HG03520 (cell line): ENCODE measurements around the gene NEDD4L.
"Not testable (repeated sequence)": the region's sequence is repeated elsewhere in the genome, so short reads cannot be mapped to it uniquely, and the experiment has no call there.

Experiments used
- ATAC-seq: cut with Tn5 transposase; IDR thresholded peaks from one replicate; pipeline ENCODE4 v1.9.1; 2021; ENCODE audit warnings: mild to moderate bottlenecking, moderate library complexity; ENCODE audit not compliant: unreplicated experiment

NEDD4L gene

DNA sequence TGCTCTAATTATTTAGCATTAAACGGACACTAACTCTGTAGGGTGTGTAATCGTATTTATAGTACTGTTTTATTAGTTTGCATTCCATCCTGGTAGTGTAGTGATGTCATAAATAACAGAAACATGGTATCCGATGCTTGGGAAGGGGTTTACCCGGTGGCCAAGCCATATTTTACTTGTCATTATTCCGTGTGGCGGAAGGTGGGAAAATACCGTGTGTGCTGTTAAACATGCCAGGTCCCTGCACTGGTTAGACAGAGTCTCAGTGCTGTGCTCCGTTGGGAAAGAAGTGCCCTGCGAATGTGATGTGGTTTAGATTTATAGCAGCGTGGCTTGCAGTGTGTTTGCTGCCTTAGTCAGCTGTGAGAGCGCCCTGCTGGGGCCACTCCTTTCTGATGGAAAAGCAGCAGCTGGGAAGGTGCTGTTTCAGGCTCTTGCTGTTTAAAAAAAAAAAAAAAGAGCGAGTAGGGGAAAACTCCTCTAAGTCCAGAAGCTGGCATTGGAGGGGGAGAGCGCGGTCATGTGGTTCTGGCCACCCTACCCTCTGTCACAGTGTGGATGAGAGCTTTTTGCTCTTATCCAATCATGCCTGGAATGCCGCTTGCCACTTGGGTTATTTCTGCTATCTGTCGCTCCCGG, 211.0 kb downstream of the NEDD4L start:
- no peak for ATAC-seq

DNA sequence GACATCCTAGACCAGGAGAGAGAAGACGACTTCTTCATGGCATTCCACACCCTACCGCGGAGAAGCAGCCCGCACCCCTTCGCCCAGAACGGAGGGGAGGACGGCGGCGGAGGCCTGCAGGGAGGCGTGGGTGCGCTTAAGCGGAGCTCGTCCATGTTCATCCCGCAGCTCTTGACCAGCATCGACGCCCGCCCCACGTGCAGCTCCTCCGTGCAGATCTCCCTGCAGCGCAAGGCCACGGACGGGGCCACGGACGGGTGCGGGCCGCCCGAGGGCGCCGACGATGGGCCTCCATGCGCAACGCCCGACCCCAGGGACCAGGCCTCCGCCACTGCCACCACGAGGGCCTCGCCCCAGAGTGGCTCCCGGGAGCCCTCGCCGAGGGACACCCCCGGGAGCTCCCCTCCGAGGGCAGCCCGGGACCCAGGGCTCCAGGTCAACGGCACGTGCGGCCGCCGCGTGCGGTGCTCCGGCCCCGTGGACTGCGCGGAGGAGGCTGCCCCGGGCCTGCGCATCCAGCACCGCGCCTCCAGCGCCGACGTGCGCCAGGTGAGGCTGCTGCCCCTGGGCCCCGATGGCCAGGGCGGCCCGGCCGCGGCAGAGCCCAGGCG, 211.8 kb downstream of the NEDD4L start:
- no peak for ATAC-seq

DNA sequence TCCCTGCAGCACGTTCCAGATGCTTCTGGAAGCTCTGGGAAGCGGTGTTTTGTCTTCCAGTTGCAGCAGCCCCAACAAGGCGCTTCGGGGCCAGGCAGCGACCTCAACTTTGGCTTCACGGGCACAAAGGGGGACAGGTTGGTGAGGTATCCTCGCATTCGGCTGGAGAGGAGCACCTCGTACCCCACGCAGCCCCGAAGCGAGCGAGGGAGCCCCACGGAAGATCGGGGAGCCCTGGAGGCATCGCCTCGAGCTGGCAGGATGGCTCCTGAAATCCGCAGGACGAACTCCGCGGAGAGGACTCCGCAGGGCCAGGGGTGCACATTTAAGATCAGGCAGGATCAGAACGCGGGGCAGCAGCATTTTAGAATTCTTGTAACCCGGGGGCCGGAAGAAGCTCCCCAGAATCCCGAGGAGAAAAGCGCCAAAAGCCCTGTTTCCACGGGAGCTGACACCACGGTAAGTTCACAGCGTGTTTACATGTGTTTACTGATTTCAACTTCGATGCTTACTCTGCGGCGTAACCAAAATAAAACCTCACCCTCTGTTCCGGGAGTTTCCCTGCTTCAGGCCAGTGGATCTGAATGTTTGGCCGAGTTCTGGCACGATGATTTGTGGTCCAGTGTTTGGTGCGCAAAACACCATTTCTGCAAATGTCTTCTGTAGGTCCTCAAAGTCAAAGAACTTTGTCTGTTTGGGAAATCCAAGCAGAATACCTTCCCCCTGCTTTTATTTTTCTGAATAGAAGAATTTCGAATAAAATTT, 212.5 kb downstream of the NEDD4L start:
- ATAC-seq = no peak

GRCh38 chr18:58257461-58257860, 213.4 kb downstream of the NEDD4L start:
- ATAC-seq = no peak

DNA sequence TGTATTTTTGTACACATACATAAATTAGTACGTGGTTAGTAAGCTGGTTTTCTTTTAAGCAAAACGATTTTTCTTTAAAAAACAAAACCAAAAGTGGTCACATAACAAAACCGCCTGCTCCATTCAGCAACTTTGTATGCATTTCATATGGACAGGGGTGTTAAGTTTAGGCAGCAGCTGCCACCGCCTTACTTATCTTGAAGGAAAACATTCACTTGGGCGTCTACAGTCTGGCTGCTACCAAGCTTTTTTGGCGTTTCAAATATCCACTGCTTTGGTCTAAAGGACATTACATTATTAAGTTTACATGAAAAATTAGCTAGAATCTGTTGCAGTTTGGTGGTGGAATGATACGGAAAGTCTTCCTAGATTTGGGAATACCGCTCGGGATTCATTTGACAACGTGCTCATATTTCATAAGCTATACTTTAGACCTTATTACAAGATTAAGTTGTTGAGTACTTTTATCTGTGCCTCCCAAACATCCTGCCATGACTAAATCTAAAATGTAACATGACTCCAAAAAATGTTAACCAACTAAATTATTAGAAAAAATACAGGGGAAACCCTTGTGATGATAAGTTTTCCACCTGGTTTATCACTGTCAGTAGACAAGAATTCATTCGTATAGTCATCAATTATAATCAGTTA, 214.8 kb downstream of the NEDD4L start:
- ATAC-seq = no peak

GRCh38 chr18:58263055-58263957, 219.3 kb downstream of the NEDD4L start:
- no peak for ATAC-seq

GRCh38 chr18:58264075-58264474, 220.0 kb downstream of the NEDD4L start:
- no peak for ATAC-seq

GRCh38 chr18:58264840-58265239, 220.8 kb downstream of the NEDD4L start:
- no peak for ATAC-seq

DNA sequence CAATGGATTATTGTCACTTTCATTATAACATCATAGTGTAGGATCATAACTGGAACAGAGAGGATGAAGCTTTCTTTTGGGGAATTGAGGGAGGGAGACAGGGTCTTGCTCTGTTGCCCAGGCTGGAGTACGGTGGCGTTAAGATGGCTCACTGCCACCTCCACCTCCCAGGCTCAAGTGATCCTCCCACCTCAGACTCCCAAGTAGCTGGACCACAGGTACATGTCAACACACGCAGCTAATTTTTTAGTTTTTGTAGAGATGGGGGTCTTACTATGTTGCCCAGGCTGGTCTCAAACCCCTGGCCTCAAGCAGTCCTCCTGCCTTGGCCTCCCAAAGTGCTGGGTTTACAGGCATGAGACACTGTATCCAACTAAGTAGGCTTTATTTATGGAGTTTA, 221.5 kb downstream of the NEDD4L start:
- ATAC-seq = not testable (repeated sequence)

DNA sequence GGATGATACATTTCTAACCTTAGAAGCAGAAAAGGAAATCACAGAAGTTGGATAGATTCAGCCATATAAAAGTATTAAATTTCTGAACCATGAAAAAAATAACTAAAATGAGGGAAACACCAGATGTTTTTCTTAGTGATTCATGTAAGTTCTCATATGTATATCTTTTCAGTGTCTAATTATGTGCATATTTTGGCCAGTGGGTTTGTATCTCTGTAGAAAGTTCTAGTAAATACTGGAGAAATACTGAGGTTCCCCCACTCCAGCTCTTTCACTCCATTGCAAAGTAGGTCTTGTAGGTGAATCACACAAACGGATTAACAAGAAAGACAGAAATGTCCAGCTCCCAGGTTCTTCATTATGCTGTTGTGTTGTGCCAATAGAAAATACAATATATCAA, 222.3 kb downstream of the NEDD4L start:
- ATAC-seq = no peak

GRCh38 chr18:58267493-58267892, 223.5 kb downstream of the NEDD4L start:
- ATAC-seq = no peak

GRCh38 chr18:58268849-58269248, 224.8 kb downstream of the NEDD4L start:
- no peak for ATAC-seq

- no peak for ATAC-seq
Measured at GRCh38 chr18:58269931-58270330, 225.9 kb downstream of the NEDD4L start.

- ATAC-seq = no peak
Measured at GRCh38 chr18:58270396-58270795, 226.4 kb downstream of the NEDD4L start.

DNA sequence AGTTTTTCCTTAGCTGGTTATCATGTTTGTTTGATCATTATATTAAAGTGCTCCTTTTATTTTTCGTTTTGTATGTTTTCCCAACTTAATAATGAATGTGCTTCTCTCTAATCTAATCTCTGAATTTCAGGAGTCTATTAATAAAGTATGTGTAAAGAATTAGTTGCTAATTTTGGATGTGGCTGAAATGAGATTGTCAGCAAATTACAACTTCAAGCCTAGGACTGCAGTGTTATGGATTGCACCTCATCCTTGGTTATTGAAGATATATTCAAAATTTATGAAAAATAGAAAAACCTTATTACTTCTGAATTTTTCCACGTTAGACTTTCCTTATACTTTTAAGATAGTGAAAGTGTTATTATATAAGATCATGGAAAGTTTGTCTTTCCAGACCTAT, 227.7 kb downstream of the NEDD4L start:
- no peak for ATAC-seq

DNA sequence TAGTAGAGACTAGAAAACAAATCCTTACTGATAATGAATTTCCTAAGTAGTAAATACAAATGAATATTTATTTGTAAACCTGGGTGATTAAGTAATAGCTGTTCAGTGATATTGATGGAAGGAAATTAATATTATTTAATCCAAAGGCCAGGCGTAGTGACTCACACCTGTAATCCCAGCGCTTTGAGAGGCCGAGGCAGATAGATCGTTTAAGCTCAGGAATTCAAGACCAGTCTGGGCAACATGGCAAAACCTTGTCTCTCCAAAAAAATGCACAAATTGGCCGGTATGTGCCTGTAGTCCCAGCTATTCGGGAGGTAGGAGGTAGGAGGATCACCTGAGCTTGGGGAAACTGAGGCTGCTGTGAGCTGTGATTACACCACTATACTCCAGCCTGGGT, 228.2 kb downstream of the NEDD4L start:
- no peak for ATAC-seq

GRCh38 chr18:58272779-58273435, 228.9 kb downstream of the NEDD4L start:
- ATAC-seq = no peak

DNA sequence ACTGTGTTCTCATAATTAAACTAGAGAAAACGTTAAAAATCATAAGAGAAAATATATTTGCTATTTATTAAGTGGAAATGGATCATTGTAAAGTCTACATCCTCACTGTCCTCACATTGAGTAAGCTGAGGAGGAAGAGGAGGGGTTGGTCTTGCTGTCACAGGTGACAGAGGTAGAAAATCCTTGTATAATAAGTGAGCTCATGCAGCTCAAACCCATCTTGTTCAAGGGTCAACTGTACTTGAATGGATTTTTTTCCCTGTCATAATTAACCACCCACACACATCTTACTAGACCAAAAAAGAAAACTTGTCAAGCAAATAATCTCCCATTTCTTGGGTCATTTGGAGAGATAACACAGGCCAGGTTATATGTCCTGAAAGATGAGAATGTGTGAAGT, 231.2 kb downstream of the NEDD4L start:
- no peak for ATAC-seq

DNA sequence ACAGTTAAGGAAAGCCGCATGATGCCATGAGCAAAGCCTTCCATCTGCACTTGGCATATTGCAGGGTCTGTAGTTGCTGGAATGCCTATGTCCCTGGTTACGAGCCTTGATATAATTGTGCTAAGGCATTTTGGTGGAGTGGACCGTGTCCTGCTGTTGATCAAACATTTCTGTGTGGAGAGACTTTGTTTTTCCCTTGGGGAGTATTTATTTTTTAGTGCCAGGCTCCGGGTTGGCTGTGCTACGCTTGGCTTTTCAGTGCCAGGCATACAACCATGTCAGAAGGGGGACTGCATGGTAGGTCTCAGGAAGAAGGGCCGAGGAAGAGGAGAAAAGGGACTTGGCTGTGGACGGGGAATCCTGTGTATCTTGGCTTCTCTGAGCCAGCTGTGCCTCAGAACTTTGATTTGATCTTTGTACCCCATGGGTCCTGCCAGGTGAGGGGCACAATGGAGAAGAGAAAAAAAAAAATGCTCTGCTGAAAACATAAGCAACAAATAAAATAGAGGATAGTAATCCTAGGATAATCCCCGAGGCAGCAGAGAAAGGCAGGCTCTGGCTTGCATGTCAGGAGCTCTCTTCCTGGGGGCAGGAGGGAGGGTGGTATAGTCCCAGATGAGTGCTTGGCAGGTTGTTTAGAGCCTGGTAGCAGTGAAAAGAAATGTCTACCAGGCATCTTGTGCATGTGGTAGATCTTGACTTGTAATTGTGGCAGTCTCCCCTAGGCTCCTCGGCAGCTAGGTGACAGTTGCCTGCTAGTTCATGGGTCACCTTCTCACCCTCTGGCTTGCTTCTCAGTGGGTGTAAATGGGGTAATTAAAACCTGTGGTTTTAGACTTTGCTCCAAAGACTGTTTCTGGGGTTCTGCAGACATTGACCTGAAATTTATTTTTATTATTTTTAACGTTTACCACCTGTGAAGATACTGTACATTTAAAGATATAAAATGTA, 233.0 kb downstream of the NEDD4L start:
- ATAC-seq = no peak
